ENCODE results near the gene NLRP9. TPM values are rescaled to one million over a fixed set of nuclear protein-coding genes. Genes with fewer than 3 reads are reported as not detected.

NLRP9 gene
- total and polyA plus RNA-seq, 2 of the 13 experiments (the other 11 are each of a cell fraction or from before 2014, with no cell fraction given), result not detected

DNA sequence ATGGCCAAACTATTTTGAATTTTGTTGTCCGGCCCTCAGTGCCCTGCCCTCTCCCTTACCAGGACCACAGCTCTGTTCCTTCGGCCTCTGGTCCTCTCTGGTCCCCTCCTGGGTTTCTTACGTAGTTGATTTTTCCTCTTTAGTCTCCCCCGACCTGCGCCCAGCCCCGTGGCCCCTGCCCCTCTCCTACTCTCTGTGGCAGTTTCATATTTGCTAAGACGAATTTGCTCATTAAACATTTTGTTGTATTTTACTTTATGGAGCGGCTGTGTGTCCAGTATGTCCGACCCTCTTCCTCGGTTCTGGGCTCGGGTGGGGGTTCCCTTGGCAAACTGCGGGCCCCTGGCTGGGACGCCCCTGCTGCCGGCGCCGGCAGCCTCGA lies 63.8 kb downstream of the NLRP9 start:
- Histone ChIP-seq H3K79me2 (ENCODE audit: insufficient read depth, low read length) (peaks cover 74% of the 10 kb centered on the region), H2AFZ (ENCODE audit: low read length) (no peak overlapping the region), H3K4me3 (replicated peaks in 1 of 3; ENCODE audit: insufficient read depth in 1 of 3, low read depth in 2 of 3, low read length in 3 of 3) (peak overlapping the region; percentile 38 to 89 (median 89); a peak in 5 of 6 replicates), H3K27ac (ENCODE audit: extremely low read length, insufficient read depth, low read length) (peak overlapping the region; percentile 52), H3K9ac (ENCODE audit: insufficient read depth, low read depth, low read length) (peak overlapping the region; percentile 94; the same call in 1 of the 2 replicates), H3K4me1 (ENCODE audit: insufficient read depth, low read length) (peaks cover 40% of the 10 kb centered on the region), H4K20me1 (ENCODE audit: insufficient read depth, low read length) (peaks cover 27% of the 10 kb centered on the region), H3K27me3 (ENCODE audit: control insufficient read depth in 1 of 2, insufficient read depth in 2 of 2, low read length in 2 of 2) (no peaks in the 10 kb centered on the region; a peak in 1 of 5 replicates), H3K36me3 (replicated peaks in 1 of 2; ENCODE audit: control insufficient read depth in 1 of 2, insufficient read depth in 2 of 2, low read length in 2 of 2) (peaks cover 26 to 48% of the 10 kb centered on the region in 2 experiments; a peak in 4 of 5 replicates), H3K9me3 (ENCODE audit: low read length) (no peaks in the 10 kb centered on the region), H3K4me2 (ENCODE audit: low read depth, low read length) (peak overlapping the region; percentile 58)
- POLR2A ChIA-PET, result interaction anchor here (1.3 to 1.5 kb wide), 2 partner anchors 9 to 20 kb away, joined by 4 to 7 read pairs; partner anchors contain the start of gene U2AF2
- ATAC-seq, result no peak; the same call in 2 of the 3 replicates
- BruUV-seq (replicated peaks), result no TSS peak
- WGBS (ENCODE audit: low lambda C conversion rate), result 48% methylated on average over 17 of the region's 17 CpGs
- DNase-seq (ENCODE audit: low spot score), result no peak
- CTCF ChIA-PET (ENCODE audit: low intra/inter-chr PET ratio, low total read pairs), result no interaction called here
- no peak for FAIRE-seq
- in situ Hi-C loops (cut with HindIII; ENCODE audit: extremely low pct_ligation_motif_present, low pct_unique_long_range_greater_than_20kb), result no loop called here
- TF ChIP-seq, protein P1, sequence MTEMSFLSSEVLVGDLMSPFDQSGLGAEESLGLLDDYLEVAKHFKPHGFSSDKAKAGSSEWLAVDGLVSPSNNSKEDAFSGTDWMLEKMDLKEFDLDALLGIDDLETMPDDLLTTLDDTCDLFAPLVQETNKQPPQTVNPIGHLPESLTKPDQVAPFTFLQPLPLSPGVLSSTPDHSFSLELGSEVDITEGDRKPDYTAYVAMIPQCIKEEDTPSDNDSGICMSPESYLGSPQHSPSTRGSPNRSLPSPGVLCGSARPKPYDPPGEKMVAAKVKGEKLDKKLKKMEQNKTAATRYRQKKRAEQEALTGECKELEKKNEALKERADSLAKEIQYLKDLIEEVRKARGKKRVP (CRISPR knock-in tag; IDR thresholded peaks at IDR 0.05), result 0 out of 4 replicates have a peak, but pooled peaks of 1 of the 2 experiments have one; percentile 9
- TF ChIP-seq GABPB1 (CRISPR knock-in tag; IDR thresholded peaks at IDR 0.05), result no peak
- intact Hi-C loops (cut with micrococcal nuclease; ENCODE audit: unreplicated experiment), result no loop called here

DNA sequence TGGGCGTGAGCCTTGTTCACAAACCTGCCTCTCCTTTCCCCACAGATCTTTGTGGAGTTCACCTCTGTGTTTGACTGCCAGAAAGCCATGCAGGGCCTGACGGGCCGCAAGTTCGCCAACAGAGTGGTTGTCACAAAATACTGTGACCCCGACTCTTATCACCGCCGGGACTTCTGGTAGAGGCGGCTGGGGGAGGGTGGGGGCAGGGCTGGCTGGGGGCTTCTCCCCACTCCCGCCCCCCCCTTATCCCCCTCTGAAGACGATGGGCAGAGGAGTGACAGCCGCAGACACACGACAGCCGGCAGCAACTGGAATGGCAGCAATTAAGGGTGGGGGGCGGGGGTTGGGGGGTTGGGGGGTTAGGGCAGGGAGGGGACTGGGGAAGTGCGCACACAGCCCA lies 64.3 kb downstream of the NLRP9 start:
- no peak overlapping the region for H3K27ac ChIP-seq (ENCODE audit: extremely low read length, insufficient read depth, low read length)
- in situ Hi-C loops (cut with HindIII; ENCODE audit: extremely low pct_ligation_motif_present, low pct_unique_long_range_greater_than_20kb), result no loop called here
- intact Hi-C loops (cut with micrococcal nuclease; ENCODE audit: unreplicated experiment), result no loop called here
- peak overlapping the region; percentile 58; the same call in 1 of the 2 replicates for H3K4me2 ChIP-seq (ENCODE audit: low read depth, low read length)
- peaks cover 27 to 48% of the 10 kb centered on the region in 2 experiments; a peak in 4 of 5 replicates for H3K36me3 ChIP-seq (replicated peaks in 1 of 2; ENCODE audit: control insufficient read depth in 1 of 2, insufficient read depth in 2 of 2, low read length in 2 of 2)
- H3K9ac ChIP-seq (ENCODE audit: insufficient read depth, low read depth, low read length), result 0 out of 2 replicates have a peak overlapping the region, but pooled peaks have one; percentile 94
- H3K79me2 ChIP-seq (ENCODE audit: insufficient read depth, low read length), result peaks cover 68% of the 10 kb centered on the region
- DNase-seq (ENCODE audit: low spot score) (no peak), FAIRE-seq (no peak), ATAC-seq (no peak)
- H2AFZ ChIP-seq (ENCODE audit: low read length), result no peak overlapping the region
- H3K27me3 ChIP-seq (ENCODE audit: control insufficient read depth in 1 of 2, insufficient read depth in 2 of 2, low read length in 2 of 2), result no peaks in the 10 kb centered on the region; a peak in 1 of 5 replicates
- H3K9me3 ChIP-seq (ENCODE audit: low read length), result no peaks in the 10 kb centered on the region
- peaks cover 34% of the 10 kb centered on the region for H3K4me1 ChIP-seq (ENCODE audit: insufficient read depth, low read length)
- TF ChIP-seq ZNF451 (CRISPR knock-in tag; IDR thresholded peaks at IDR 0.05), result no peak
- TF ChIP-seq ZFP36L2 (CRISPR knock-in tag; IDR thresholded peaks at IDR 0.05), result no peak
- TF ChIP-seq, protein P2, sequence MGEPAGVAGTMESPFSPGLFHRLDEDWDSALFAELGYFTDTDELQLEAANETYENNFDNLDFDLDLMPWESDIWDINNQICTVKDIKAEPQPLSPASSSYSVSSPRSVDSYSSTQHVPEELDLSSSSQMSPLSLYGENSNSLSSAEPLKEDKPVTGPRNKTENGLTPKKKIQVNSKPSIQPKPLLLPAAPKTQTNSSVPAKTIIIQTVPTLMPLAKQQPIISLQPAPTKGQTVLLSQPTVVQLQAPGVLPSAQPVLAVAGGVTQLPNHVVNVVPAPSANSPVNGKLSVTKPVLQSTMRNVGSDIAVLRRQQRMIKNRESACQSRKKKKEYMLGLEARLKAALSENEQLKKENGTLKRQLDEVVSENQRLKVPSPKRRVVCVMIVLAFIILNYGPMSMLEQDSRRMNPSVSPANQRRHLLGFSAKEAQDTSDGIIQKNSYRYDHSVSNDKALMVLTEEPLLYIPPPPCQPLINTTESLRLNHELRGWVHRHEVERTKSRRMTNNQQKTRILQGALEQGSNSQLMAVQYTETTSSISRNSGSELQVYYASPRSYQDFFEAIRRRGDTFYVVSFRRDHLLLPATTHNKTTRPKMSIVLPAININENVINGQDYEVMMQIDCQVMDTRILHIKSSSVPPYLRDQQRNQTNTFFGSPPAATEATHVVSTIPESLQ (CRISPR knock-in tag; conservative IDR thresholded peaks at IDR 0.05), result no peak
- TF ChIP-seq, protein P3, sequence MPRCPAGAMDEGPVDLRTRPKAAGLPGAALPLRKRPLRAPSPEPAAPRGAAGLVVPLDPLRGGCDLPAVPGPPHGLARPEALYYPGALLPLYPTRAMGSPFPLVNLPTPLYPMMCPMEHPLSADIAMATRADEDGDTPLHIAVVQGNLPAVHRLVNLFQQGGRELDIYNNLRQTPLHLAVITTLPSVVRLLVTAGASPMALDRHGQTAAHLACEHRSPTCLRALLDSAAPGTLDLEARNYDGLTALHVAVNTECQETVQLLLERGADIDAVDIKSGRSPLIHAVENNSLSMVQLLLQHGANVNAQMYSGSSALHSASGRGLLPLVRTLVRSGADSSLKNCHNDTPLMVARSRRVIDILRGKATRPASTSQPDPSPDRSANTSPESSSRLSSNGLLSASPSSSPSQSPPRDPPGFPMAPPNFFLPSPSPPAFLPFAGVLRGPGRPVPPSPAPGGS (CRISPR knock-in tag; IDR thresholded peaks at IDR 0.05), result no peak
- TF ChIP-seq ZNF20 (CRISPR knock-in tag; IDR thresholded peaks at IDR 0.05), result no peak
- TF ChIP-seq, protein P4, sequence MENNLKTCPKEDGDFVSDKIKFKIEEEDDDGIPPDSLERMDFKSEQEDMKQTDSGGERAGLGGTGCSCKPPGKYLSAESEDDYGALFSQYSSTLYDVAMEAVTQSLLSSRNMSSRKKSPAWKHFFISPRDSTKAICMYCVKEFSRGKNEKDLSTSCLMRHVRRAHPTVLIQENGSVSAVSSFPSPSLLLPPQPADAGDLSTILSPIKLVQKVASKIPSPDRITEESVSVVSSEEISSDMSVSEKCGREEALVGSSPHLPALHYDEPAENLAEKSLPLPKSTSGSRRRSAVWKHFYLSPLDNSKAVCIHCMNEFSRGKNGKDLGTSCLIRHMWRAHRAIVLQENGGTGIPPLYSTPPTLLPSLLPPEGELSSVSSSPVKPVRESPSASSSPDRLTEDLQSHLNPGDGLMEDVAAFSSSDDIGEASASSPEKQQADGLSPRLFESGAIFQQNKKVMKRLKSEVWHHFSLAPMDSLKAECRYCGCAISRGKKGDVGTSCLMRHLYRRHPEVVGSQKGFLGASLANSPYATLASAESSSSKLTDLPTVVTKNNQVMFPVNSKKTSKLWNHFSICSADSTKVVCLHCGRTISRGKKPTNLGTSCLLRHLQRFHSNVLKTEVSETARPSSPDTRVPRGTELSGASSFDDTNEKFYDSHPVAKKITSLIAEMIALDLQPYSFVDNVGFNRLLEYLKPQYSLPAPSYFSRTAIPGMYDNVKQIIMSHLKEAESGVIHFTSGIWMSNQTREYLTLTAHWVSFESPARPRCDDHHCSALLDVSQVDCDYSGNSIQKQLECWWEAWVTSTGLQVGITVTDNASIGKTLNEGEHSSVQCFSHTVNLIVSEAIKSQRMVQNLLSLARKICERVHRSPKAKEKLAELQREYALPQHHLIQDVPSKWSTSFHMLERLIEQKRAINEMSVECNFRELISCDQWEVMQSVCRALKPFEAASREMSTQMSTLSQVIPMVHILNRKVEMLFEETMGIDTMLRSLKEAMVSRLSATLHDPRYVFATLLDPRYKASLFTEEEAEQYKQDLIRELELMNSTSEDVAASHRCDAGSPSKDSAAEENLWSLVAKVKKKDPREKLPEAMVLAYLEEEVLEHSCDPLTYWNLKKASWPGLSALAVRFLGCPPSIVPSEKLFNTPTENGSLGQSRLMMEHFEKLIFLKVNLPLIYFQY (CRISPR knock-in tag; IDR thresholded peaks at IDR 0.05; ENCODE audit: borderline replicate concordance), result no peak
- no peak overlapping the region for H3K4me3 ChIP-seq (replicated peaks in 1 of 3; ENCODE audit: insufficient read depth in 1 of 3, low read depth in 2 of 3, low read length in 3 of 3)
- 96% methylated on average over 13 of the region's 15 CpGs for WGBS (ENCODE audit: low lambda C conversion rate)
- CTCF ChIA-PET (ENCODE audit: low intra/inter-chr PET ratio, low total read pairs), result no interaction called here
- no TSS peak for BruUV-seq (replicated peaks)
- peaks cover 28% of the 10 kb centered on the region for H4K20me1 ChIP-seq (ENCODE audit: insufficient read depth, low read length)
- POLR2A ChIA-PET, result interaction anchor here (1.3 to 1.5 kb wide), 2 partner anchors 10 to 19 kb away, joined by 4 to 7 read pairs; partner anchors contain the start of gene U2AF2
